HEK293T (cell line): Measurements from ENCODE around the gene TAPBP.
"Not testable (repeated sequence)": the region's sequence is repeated elsewhere in the genome, so short reads cannot be mapped to it uniquely, and the experiment has no call there.

Experiments used
- ELF4 ChIP-seq: fragments of 450-650 bp; IDR thresholded peaks from 2 replicates; pipeline ENCODE4 v1.6.1; 2017; ENCODE audit warnings: antibody characterized with exemption
- FOXA1 ChIP-seq: fragments of 450-650 bp; IDR thresholded peaks from 2 replicates; pipeline ENCODE4 v1.6.1; 2016; ENCODE audit warnings: mild to moderate bottlenecking
- FOXK2 ChIP-seq: fragments of 450-650 bp; IDR thresholded peaks from 2 replicates; pipeline ENCODE4 v1.6.1; 2016; ENCODE audit warnings: mild to moderate bottlenecking
- SP1 ChIP-seq: fragments of 450-650 bp; IDR thresholded peaks from 2 replicates; pipeline ENCODE4 v1.6.1; 2017
- SUZ12 ChIP-seq: fragments of 450-650 bp; IDR thresholded peaks from 2 replicates; pipeline ENCODE4 v1.6.1; 2016; ENCODE audit warnings: mild to moderate bottlenecking
- ZNF384 ChIP-seq: fragments of 450-650 bp; IDR thresholded peaks from 2 replicates; pipeline ENCODE4 v1.6.1; 2016

GRCh38 chr6:33363486-33363885, 49.6 kb upstream of the TAPBP start:
- TF ChIP-seq ELF4, FOXK2, FOXA1, ZNF384, SP1, SUZ12: not testable (repeated sequence)
